Gastrocnemius medialis (tissue), 4 donors: ENCODE data around the gene CFHR1.
"Not testable (repeated sequence)": the region's sequence is repeated elsewhere in the genome, so short reads cannot be mapped to it uniquely, and the experiment has no call there.

ENCODE experiments used
- CTCF ChIP-seq, 5 experiments: fragments of 450-650 bp in 3 of 5; fragments of 200-600 bp in 2 of 5; sonication (generic) in 2 of 5; IDR thresholded peaks in 4 of 5; conservative IDR thresholded peaks in 1 of 5; 1 replicate in 4 of 5; 2 replicates in 1 of 5; pipeline ENCODE4 v1.5.1; 2016 to 2019; ENCODE audit warnings: antibody characterized with exemption in 5 of 5, mild to moderate bottlenecking in 3 of 5, moderate library complexity in 3 of 5
- POLR2A ChIP-seq, 2 donors: fragments of 450-650 bp; IDR thresholded peaks; one replicate each; pipeline ENCODE4 v1.6.1; 2017; ENCODE audit warnings: antibody characterized with exemption in 2 of 2, mild to moderate bottlenecking in 2 of 2, moderate library complexity in 2 of 2

- TF ChIP-seq CTCF (IDR thresholded peaks at IDR 0.05 in 4 of 5, conservative IDR thresholded peaks at IDR 0.05 in 1 of 5); POLR2A (IDR thresholded peaks at IDR 0.05): not testable (repeated sequence)
These were observed 28.3 kb upstream of the CFHR1 start for GRCh38 chr1:196791252-196791651.
